Neuronal stem cell (in vitro differentiated cells): Measurements from ENCODE around the gene TTN.

Source experiments
- DNase-seq: peaks from one replicate; pipeline ENCODE4 v3.0.0-alpha.2; 2013; ENCODE audit warnings: low spot score
- H2AFZ ChIP-seq: one replicate; pipeline ENCODE4 v1.6.1; 2013; ENCODE audit warnings: mild to moderate bottlenecking, low read length, inconsistent platforms
- H2AK5ac ChIP-seq: 2 replicates; pipeline ENCODE4 v1.6.1; 2013; ENCODE audit warnings: low read depth, mild to moderate bottlenecking, inconsistent platforms, low read length, moderate library complexity, mixed read lengths
- H2BK120ac ChIP-seq: 2 replicates; pipeline ENCODE4 v1.6.1; 2013; ENCODE audit warnings: low read depth, mild to moderate bottlenecking, inconsistent platforms, low read length, moderate library complexity, mixed read lengths
- H2BK12ac ChIP-seq: one replicate; pipeline ENCODE4 v1.6.1; 2013; ENCODE audit warnings: low read length, inconsistent platforms
- H2BK15ac ChIP-seq: 2 replicates; pipeline ENCODE4 v1.6.1; 2013; ENCODE audit warnings: mild to moderate bottlenecking, low read length, inconsistent platforms, mixed read lengths
- H2BK5ac ChIP-seq: one replicate; pipeline ENCODE4 v1.6.1; 2013; ENCODE audit warnings: inconsistent platforms, mild to moderate bottlenecking, low read length, moderate library complexity
- H3K14ac ChIP-seq: one replicate; pipeline ENCODE4 v1.6.1; 2013; ENCODE audit warnings: low read length, inconsistent platforms
- H3K18ac ChIP-seq: 2 replicates; pipeline ENCODE4 v1.6.1; 2013; ENCODE audit warnings: low read length, inconsistent platforms
- H3K23ac ChIP-seq: 2 replicates; pipeline ENCODE4 v1.6.1; 2013; ENCODE audit warnings: low read depth, mild to moderate bottlenecking, mixed read lengths, low read length, inconsistent platforms; ENCODE audit not compliant: poor library complexity
- H3K27ac ChIP-seq: replicated peaks from 3 replicates; pipeline ENCODE4 v1.5.1; 2013; ENCODE audit warnings: low read length, inconsistent platforms
- H3K27me3 ChIP-seq, 3 experiments: 2 replicates each; pipeline ENCODE4 v1.6.1; 2013; ENCODE audit warnings: low read length in 3 of 3, mild to moderate bottlenecking in 2 of 3, inconsistent platforms in 1 of 3, low read depth in 1 of 3, mixed read lengths in 1 of 3, moderate library complexity in 1 of 3; ENCODE audit not compliant: control insufficient read depth in 3 of 3, insufficient read depth in 3 of 3
- H3K36me3 ChIP-seq, 2 donors: replicated peaks in 1 of 2; 2 replicates each; pipeline ENCODE4 v1.6.1; 2013; ENCODE audit warnings: low read length in 2 of 2; ENCODE audit not compliant: control insufficient read depth in 2 of 2, insufficient read depth in 2 of 2
- H3K4ac ChIP-seq: 2 replicates; pipeline ENCODE4 v1.6.1; 2013; ENCODE audit warnings: inconsistent platforms, mild to moderate bottlenecking, low read length, moderate library complexity
- H3K4me1 ChIP-seq, 2 donors: 1 replicate in 1 of 2; 2 replicates in 1 of 2; pipeline ENCODE4 v1.6.1; 2013; ENCODE audit warnings: low read length in 2 of 2, low read depth in 1 of 2; ENCODE audit not compliant: control insufficient read depth in 2 of 2, insufficient read depth in 1 of 2
- H3K4me2 ChIP-seq: one replicate; pipeline ENCODE4 v1.6.1; 2013; ENCODE audit warnings: mild to moderate bottlenecking, low read length, inconsistent platforms; ENCODE audit not compliant: insufficient read depth, poor library complexity, severe bottlenecking
- H3K4me3 ChIP-seq, 2 donors: 2 replicates each; pipeline ENCODE4 v1.5.1; 2013; ENCODE audit warnings: low read length in 2 of 2, mild to moderate bottlenecking in 2 of 2, inconsistent platforms in 1 of 2, moderate library complexity in 1 of 2
- H3K79me1 ChIP-seq: one replicate; pipeline ENCODE4 v1.6.1; 2013; ENCODE audit warnings: low read depth, mild to moderate bottlenecking, inconsistent platforms, low read length, moderate library complexity
- H3K9ac ChIP-seq: one replicate; pipeline ENCODE4 v1.6.1; 2013; ENCODE audit warnings: mild to moderate bottlenecking, low read depth, low read length, inconsistent platforms; ENCODE audit not compliant: poor library complexity
- H3K9me3 ChIP-seq, 2 donors: replicated peaks in 1 of 2; 2 replicates each; pipeline versions ENCODE3 to v1.6.1; 2013; ENCODE audit warnings: low read length in 2 of 2, mild to moderate bottlenecking in 2 of 2, inconsistent platforms in 1 of 2, low read depth in 1 of 2, mixed read lengths in 1 of 2, moderate library complexity in 1 of 2; ENCODE audit not compliant: control insufficient read depth in 2 of 2, insufficient read depth in 1 of 2
- H4K8ac ChIP-seq: one replicate; pipeline ENCODE4 v1.6.1; 2013; ENCODE audit warnings: low read depth, mild to moderate bottlenecking, inconsistent platforms, low read length, moderate library complexity
- H4K91ac ChIP-seq: one replicate; pipeline ENCODE4 v1.6.1; 2013; ENCODE audit warnings: low read length, low read depth, mild to moderate bottlenecking, inconsistent platforms; ENCODE audit not compliant: poor library complexity
- WGBS, 2 donors: extraction: QIAGEN DNeasy Blood & Tissue Kit; methylation state at CpG; one replicate each; pipeline ENCODE4 v1.1.7; 2013; ENCODE audit warnings: missing lambda C conversion rate in 2 of 2, mixed read lengths in 1 of 2; ENCODE audit not compliant: insufficient read length in 2 of 2, insufficient replicate concordance in 1 of 2; ENCODE audit errors: extremely low coverage in 2 of 2; 5-methylcytosine and 5-hydroxymethylcytosine counted together

The TTN gene

GRCh38 chr2:178730049-178730448, 77.2 kb downstream of the TTN start:
- Histone ChIP-seq H3K4ac (no peak overlapping the region), H3K79me1 (no peaks in the 10 kb centered on the region), H3K18ac (no peak overlapping the region), H3K4me2 (no peak overlapping the region), H3K14ac (no peak overlapping the region), H4K91ac (no peak overlapping the region), H2BK12ac (no peak overlapping the region), H2AK5ac (no peak overlapping the region), H2AFZ (no peak overlapping the region), H3K23ac (no peak overlapping the region), H2BK120ac (no peak overlapping the region), H2BK15ac (no peak overlapping the region), H3K4me1 (no peaks in the 10 kb centered on the region), H3K9ac (no peak overlapping the region), H3K27me3 (peaks cover 0 to 5% (median 0%) of the 10 kb centered on the region in 3 experiments), H4K8ac (no peak overlapping the region), H3K4me3 (no peak overlapping the region), H2BK5ac (no peak overlapping the region), H3K27ac (no peak overlapping the region), H3K36me3 (no peaks in the 10 kb centered on the region), H3K9me3 (no peaks in the 10 kb centered on the region)
- WGBS, 2 donors = no CpG with 5 or more reads among the region's 2 CpGs
- no peak for DNase-seq

- no peak overlapping the region for H2BK15ac ChIP-seq
- H2AFZ ChIP-seq = no peak overlapping the region
- H4K8ac ChIP-seq = no peak overlapping the region
- no peaks in the 10 kb centered on the region for H3K27me3 ChIP-seq
- no peaks in the 10 kb centered on the region for H3K4me1 ChIP-seq
- no peaks in the 10 kb centered on the region for H3K79me1 ChIP-seq
- no peak overlapping the region for H3K4ac ChIP-seq
- H3K9ac ChIP-seq = no peak overlapping the region
- H2BK12ac ChIP-seq = no peak overlapping the region
- H2AK5ac ChIP-seq = no peak overlapping the region
- no peak overlapping the region for H4K91ac ChIP-seq
- no CpG with 5 or more reads among the region's 5 CpGs for WGBS, 2 donors
- no peak for DNase-seq
- no peak overlapping the region for H3K18ac ChIP-seq
- no peak overlapping the region for H3K27ac ChIP-seq
- H3K23ac ChIP-seq = no peak overlapping the region
- no peak overlapping the region for H3K4me2 ChIP-seq
- no peak overlapping the region for H3K14ac ChIP-seq
- H3K4me3 ChIP-seq = no peak overlapping the region
- no peaks in the 10 kb centered on the region for H3K36me3 ChIP-seq
- no peaks in the 10 kb centered on the region for H3K9me3 ChIP-seq
- H2BK5ac ChIP-seq = no peak overlapping the region
- H2BK120ac ChIP-seq = no peak overlapping the region
These were observed 83.4 kb downstream of the TTN start for GRCh38 chr2:178723786-178724346.

- H4K8ac ChIP-seq = no peak overlapping the region
- H3K4ac ChIP-seq = no peak overlapping the region
- no peaks in the 10 kb centered on the region for H3K79me1 ChIP-seq
- H3K27ac ChIP-seq = no peak overlapping the region
- H3K27me3 ChIP-seq = no peaks in the 10 kb centered on the region
- H2AK5ac ChIP-seq = no peak overlapping the region
- no peaks in the 10 kb centered on the region for H3K9me3 ChIP-seq
- no peak overlapping the region for H3K23ac ChIP-seq
- H2BK12ac ChIP-seq = no peak overlapping the region
- no peak overlapping the region for H3K18ac ChIP-seq
- WGBS, 2 donors = no CpG with 5 or more reads among the region's 3 CpGs
- no peak overlapping the region for H2BK120ac ChIP-seq
- no peaks in the 10 kb centered on the region for H3K4me1 ChIP-seq
- H2BK15ac ChIP-seq = no peak overlapping the region
- no peak overlapping the region for H3K9ac ChIP-seq
- H3K4me2 ChIP-seq = no peak overlapping the region
- H3K4me3 ChIP-seq = no peak overlapping the region
- no peak overlapping the region for H3K14ac ChIP-seq
- H2BK5ac ChIP-seq = no peak overlapping the region
- DNase-seq = no peak
- H2AFZ ChIP-seq = no peak overlapping the region
- H3K36me3 ChIP-seq = no peaks in the 10 kb centered on the region
- H4K91ac ChIP-seq = no peak overlapping the region
These were observed 84.9 kb downstream of the TTN start for GRCh38 chr2:178722296-178722695.

- no peak overlapping the region for H2BK120ac ChIP-seq
- H3K4me3 ChIP-seq = no peak overlapping the region
- no peak overlapping the region for H4K91ac ChIP-seq
- no peak for DNase-seq
- no peaks in the 10 kb centered on the region for H3K27me3 ChIP-seq
- no peak overlapping the region for H2AFZ ChIP-seq
- no peak overlapping the region for H3K14ac ChIP-seq
- no peaks in the 10 kb centered on the region for H3K9me3 ChIP-seq
- H3K36me3 ChIP-seq = no peaks in the 10 kb centered on the region
- H2AK5ac ChIP-seq = no peak overlapping the region
- no peak overlapping the region for H2BK5ac ChIP-seq
- H3K27ac ChIP-seq = no peak overlapping the region
- H3K4me2 ChIP-seq = no peak overlapping the region
- no peak overlapping the region for H3K23ac ChIP-seq
- H2BK15ac ChIP-seq = no peak overlapping the region
- H3K79me1 ChIP-seq = no peaks in the 10 kb centered on the region
- H3K4ac ChIP-seq = no peak overlapping the region
- no peak overlapping the region for H2BK12ac ChIP-seq
- H4K8ac ChIP-seq = no peak overlapping the region
- no peak overlapping the region for H3K18ac ChIP-seq
- no CpG with 5 or more reads among the region's 9 CpGs for WGBS, 2 donors
- no peaks in the 10 kb centered on the region for H3K4me1 ChIP-seq
- no peak overlapping the region for H3K9ac ChIP-seq
These were observed 88.2 kb downstream of the TTN start for GRCh38 chr2:178718988-178719387.
